Naive thymus-derived CD4-positive, alpha-beta T cell (primary cell): ENCODE data around the gene KRT74. TPM values are rescaled to one million over a fixed set of nuclear protein-coding genes. Genes with fewer than 3 reads are reported as not detected.

ENCODE experiments used
- ATAC-seq: fragments of 150-1000 bp; cut with Tn5 transposase; 2 replicates; pipeline ENCODE4 v1.10.0; 2021; ENCODE audit warnings: mild to moderate bottlenecking, moderate library complexity
- CTCF ChIA-PET: fragments of 350-600 bp; sonication (Branson Sonifier 250); formaldehyde crosslinking; loops from one replicate; lab custom pipeline; 2021; ENCODE audit warnings: antibody characterized with exemption; lab: Charles Lee
- POLR2A ChIA-PET: fragments of 350-600 bp; sonication (Branson Sonifier 250); formaldehyde crosslinking; loops from one replicate; lab custom pipeline; 2021; ENCODE audit warnings: antibody characterized with exemption, inconsistent platforms; lab: Charles Lee
- DNase-seq, 9 donors: peaks; one replicate each; pipeline versions ENCODE4 v3.0.0 to v3.0.0-alpha.2; 2020 to 2022; ENCODE audit warnings: mixed read lengths in 1 of 9
- H3K27ac ChIP-seq: one replicate; pipeline ENCODE4 v1.7.0; 2013; ENCODE audit warnings: mild to moderate bottlenecking, low read depth, low read length, moderate library complexity
- H3K27me3 ChIP-seq, 2 donors: one replicate each; pipeline ENCODE4 v1.7.0; 2013; ENCODE audit warnings: low read length in 2 of 2, mild to moderate bottlenecking in 2 of 2, moderate library complexity in 2 of 2; ENCODE audit not compliant: control insufficient read depth in 2 of 2, insufficient read depth in 2 of 2
- H3K36me3 ChIP-seq, 3 experiments: 1 replicate in 2 of 3; 2 replicates in 1 of 3; pipeline ENCODE4 v1.7.0; 2013; ENCODE audit warnings: low read length in 3 of 3, mild to moderate bottlenecking in 3 of 3, moderate library complexity in 1 of 3; ENCODE audit not compliant: insufficient read depth in 3 of 3, control insufficient read depth in 2 of 3
- H3K4me1 ChIP-seq, 2 donors: one replicate each; pipeline ENCODE4 v1.7.0; 2013; ENCODE audit warnings: low read length in 2 of 2, mild to moderate bottlenecking in 2 of 2, moderate library complexity in 1 of 2; ENCODE audit not compliant: control insufficient read depth in 2 of 2, insufficient read depth in 2 of 2
- H3K4me3 ChIP-seq: 2 replicates; pipeline ENCODE4 v1.7.0; 2013; ENCODE audit warnings: mild to moderate bottlenecking, low read length
- H3K9me3 ChIP-seq, 3 experiments: 1 replicate in 2 of 3; 2 replicates in 1 of 3; pipeline ENCODE4 v1.7.0; 2013; ENCODE audit warnings: low read length in 3 of 3; ENCODE audit not compliant: control insufficient read depth in 2 of 3
- H3K27ac Mint-ChIP-seq, 9 donors: one replicate each; pipeline ENCODE4 v1.8.0; 2020 to 2022; ENCODE audit warnings: mixed read lengths in 9 of 9, mild to moderate bottlenecking in 8 of 9, moderate library complexity in 5 of 9, inconsistent platforms in 2 of 9
- H3K27me3 Mint-ChIP-seq, 5 donors: one replicate each; pipeline ENCODE4 v1.8.0; 2021 to 2022; ENCODE audit warnings: mixed read lengths in 5 of 5, mild to moderate bottlenecking in 1 of 5
- H3K36me3 Mint-ChIP-seq, 5 donors: one replicate each; pipeline ENCODE4 v1.8.0; 2020 to 2022; ENCODE audit warnings: mixed read lengths in 5 of 5, mild to moderate bottlenecking in 3 of 5, inconsistent platforms in 1 of 5
- H3K4me1 Mint-ChIP-seq, 7 donors: one replicate each; pipeline ENCODE4 v1.8.0; 2020 to 2022; ENCODE audit warnings: mixed read lengths in 7 of 7, mild to moderate bottlenecking in 3 of 7, inconsistent platforms in 1 of 7
- H3K4me3 Mint-ChIP-seq, 10 donors: one replicate each; pipeline ENCODE4 v1.8.0; 2020 to 2022; ENCODE audit warnings: mild to moderate bottlenecking in 10 of 10, mixed read lengths in 10 of 10, moderate library complexity in 6 of 10, inconsistent platforms in 2 of 10
- H3K9me3 Mint-ChIP-seq, 11 donors: one replicate each; pipeline ENCODE4 v1.8.0; 2020 to 2022; ENCODE audit warnings: mixed read lengths in 11 of 11, mild to moderate bottlenecking in 4 of 11, inconsistent platforms in 1 of 11, moderate library complexity in 1 of 11
- intact Hi-C, 2 donors: fragments of 100-400 bp; cut with micrococcal nuclease; formaldehyde crosslinking; loops; one replicate each; pipeline ENCODE4 v1.15.1; 2023
- polyA plus RNA-seq, 2 donors: library from polyadenylated mRNA; unstranded; fragments of 300-500 nt; fragmentation: Illumina TruSeq; gene quantifications; one replicate each; pipeline ENCODE4 v1.2.3, GENCODE V29; 2021
- total RNA-seq, 6 experiments: library from RNA in 5 of 6; stranded (reverse) in 5 of 6; gene quantifications; 1 replicate in 5 of 6; 2 replicates in 1 of 6; pipeline ENCODE4 v1.2.3 and lab custom pipeline; 2021 to 2026

The KRT74 gene
- total RNA-seq = 1 to 10 TPM in 2 of 5 experiments, under 1 TPM in 2, not detected in 1; 0.12 to 1.2 (median 0.90) TPM
- not detected for polyA plus RNA-seq
- total RNA-seq (lab: John Stamatoyannopoulos, UW) = 0.67 reads per million

GRCh38 chr12:52573743-52574142, at the start of gene KRT74:
Gene KRT74 (minus strand): TSS chr12:52573843. CDS start chr12:52573777, 66 bp downstream.
- ChIA-PET POLR2A (no interaction called here), CTCF (interaction anchor here (0.6 to 20.3 kb wide), 5 partner anchors 8 to 407 kb away, joined by 3 to 731 read pairs (median 4); no protein-coding TSS in a partner anchor)
- Histone ChIP-seq H3K27ac (no peak within 1 kb of the TSS), H3K36me3 (no peaks in the 10 kb centered on the region), H3K4me1 (no peaks in the 10 kb centered on the region), H3K9me3 (no peaks in the 10 kb centered on the region), H3K4me3 (no peak within 1 kb of the TSS), H3K27me3 (no peaks in the 10 kb centered on the region)
- Mint-ChIP-seq H3K4me1 (peaks cover 0 to 12% (median 0%) of the 10 kb centered on the region in 7 donors), H3K36me3 (no peaks in the 10 kb centered on the region), H3K27ac (peak within 1 kb of the TSS in 1 of 9 donors; percentile 48), H3K27me3 (peaks cover 0 to 13% (median 4%) of the 10 kb centered on the region in 5 donors), H3K9me3 (no peaks in the 10 kb centered on the region), H3K4me3 (no peak within 1 kb of the TSS)
- no peak for ATAC-seq
- DNase-seq = no peak
- intact Hi-C loops = no loop called here

- ChIA-PET CTCF (interaction anchor here (1.0 kb wide), 1 partner anchor 37 kb away, joined by 3 read pairs; no protein-coding TSS in a partner anchor), POLR2A (interaction anchor here (0.6 to 1.7 kb wide), 3 partner anchors 60 to 260 kb away, joined by 3 to 4 read pairs (median 4); no protein-coding TSS in a partner anchor)
- no peaks in the 10 kb centered on the region for H3K9me3 ChIP-seq
- no peak overlapping the region for H3K27ac ChIP-seq
- H3K9me3 Mint-ChIP-seq = peaks cover 0 to 7% (median 0%) of the 10 kb centered on the region in 11 donors
- no peak for DNase-seq
- peak overlapping the region in 2 of 10 donors; percentile 13 to 14 for H3K4me3 Mint-ChIP-seq
- ATAC-seq = no peak
- no peaks in the 10 kb centered on the region for H3K36me3 ChIP-seq
- H3K27me3 ChIP-seq = no peaks in the 10 kb centered on the region
- peaks cover 0 to 27% (median 0%) of the 10 kb centered on the region in 5 donors for H3K27me3 Mint-ChIP-seq
- H3K27ac Mint-ChIP-seq = peak overlapping the region in 3 of 9 donors; percentile 2 to 96 (median 94)
- intact Hi-C loops = no loop called here
- H3K36me3 Mint-ChIP-seq = peaks cover 4 to 17% (median 9%) of the 10 kb centered on the region in 5 donors
- peaks cover 8 to 96% (median 76%) of the 10 kb centered on the region in 7 donors for H3K4me1 Mint-ChIP-seq
- H3K4me1 ChIP-seq = peaks cover 0 to 26% of the 10 kb centered on the region in 2 donors
- no peak overlapping the region for H3K4me3 ChIP-seq
Measured at GRCh38 chr12:52622349-52622748, 48.7 kb upstream of the KRT74 start.

- no peaks in the 10 kb centered on the region for H3K27me3 ChIP-seq
- peak overlapping the region in 4 of 10 donors; percentile 18 to 32 (median 23) for H3K4me3 Mint-ChIP-seq
- H3K4me3 ChIP-seq = no peak overlapping the region
- ChIA-PET POLR2A (interaction anchor here (0.5 to 13.8 kb wide), 8 partner anchors 9 to 750 kb away, joined by 3 to 227 read pairs (median 12); partner anchors contain the start of genes KRT1 and KRT2), CTCF (interaction anchor here (0.6 to 1.8 kb wide), 6 partner anchors 12 to 252 kb away, joined by 3 to 4 read pairs (median 3); no protein-coding TSS in a partner anchor)
- H3K27ac Mint-ChIP-seq = peak overlapping the region in 8 of 9 donors; percentile 78 to 98 (median 92)
- intact Hi-C loops = loop anchor here in 1 of 2 donors (10.0 kb wide), 1 partner anchor 1596 kb away; no protein-coding TSS in a partner anchor
- no peak for DNase-seq
- no peak overlapping the region for H3K27ac ChIP-seq
- H3K9me3 Mint-ChIP-seq = peaks cover 0 to 7% (median 0%) of the 10 kb centered on the region in 11 donors
- no peaks in the 10 kb centered on the region for H3K9me3 ChIP-seq
- no peak for ATAC-seq
- H3K4me1 ChIP-seq = peaks cover 6 to 48% of the 10 kb centered on the region in 2 donors
- peaks cover 0 to 13% (median 0%) of the 10 kb centered on the region in 5 donors for H3K27me3 Mint-ChIP-seq
- H3K36me3 Mint-ChIP-seq = peaks cover 5 to 19% (median 8%) of the 10 kb centered on the region in 5 donors
- peaks cover 20 to 96% (median 86%) of the 10 kb centered on the region in 7 donors for H3K4me1 Mint-ChIP-seq
- no peaks in the 10 kb centered on the region for H3K36me3 ChIP-seq
Measured at GRCh38 chr12:52618866-52619265, 45.2 kb upstream of the KRT74 start.

- Mint-ChIP-seq H3K36me3 (peaks cover 6 to 24% (median 9%) of the 10 kb centered on the region in 5 donors), H3K4me1 (peaks cover 26 to 97% (median 90%) of the 10 kb centered on the region in 7 donors), H3K27ac (peak within 1 kb of the TSS in 8 of 9 donors; percentile 94 to 99 (median 98)), H3K4me3 (peak within 1 kb of the TSS in 7 of 10 donors; percentile 46 to 85 (median 71)), H3K27me3 (peaks cover 0 to 10% (median 0%) of the 10 kb centered on the region in 5 donors), H3K9me3 (peaks cover 0 to 5% (median 0%) of the 10 kb centered on the region in 11 donors)
- Histone ChIP-seq H3K4me1 (peaks cover 6 to 55% of the 10 kb centered on the region in 2 donors), H3K4me3 (no peak within 1 kb of the TSS), H3K27ac (peak within 1 kb of the TSS; percentile 84), H3K36me3 (no peaks in the 10 kb centered on the region), H3K9me3 (no peaks in the 10 kb centered on the region), H3K27me3 (no peaks in the 10 kb centered on the region)
- intact Hi-C loops = loop anchor here in 1 of 2 donors (10.0 kb wide), 1 partner anchor 1597 kb away; no protein-coding TSS in a partner anchor
- ATAC-seq = no peak
- ChIA-PET POLR2A (interaction anchor here (0.6 to 13.8 kb wide), 7 partner anchors 8 to 463 kb away, joined by 3 to 227 read pairs (median 18); partner anchors contain the start of gene KRT2), CTCF (interaction anchor here (0.6 to 1.8 kb wide), 4 partner anchors 33 to 253 kb away, joined by 3 to 6 read pairs (median 4); no protein-coding TSS in a partner anchor)
- no peak for DNase-seq
Measured at GRCh38 chr12:52618216-52618615, 44.6 kb upstream of the KRT74 start, which contains the start of gene KRT73. Gene KRT73 (minus strand): TSS chr12:52618559. CDS start chr12:52618524, 35 bp downstream.

- Histone ChIP-seq H3K36me3 (no peaks in the 10 kb centered on the region), H3K4me3 (no peak overlapping the region), H3K27me3 (no peaks in the 10 kb centered on the region), H3K4me1 (peaks cover 6 to 63% of the 10 kb centered on the region in 2 donors), H3K9me3 (no peaks in the 10 kb centered on the region), H3K27ac (peak overlapping the region; percentile 84)
- ChIA-PET POLR2A (interaction anchor here (0.8 to 13.8 kb wide), 10 partner anchors 7 to 250 kb away, joined by 3 to 227 read pairs (median 8); partner anchors contain the start of gene KRT2), CTCF (interaction anchor here (0.6 to 1.6 kb wide), 4 partner anchors 13 to 253 kb away, joined by 3 to 6 read pairs (median 4); no protein-coding TSS in a partner anchor)
- DNase-seq (no peak), ATAC-seq (no peak)
- intact Hi-C loops = loop anchor here in 1 of 2 donors (10.0 kb wide), 1 partner anchor 1597 kb away; no protein-coding TSS in a partner anchor
- Mint-ChIP-seq H3K4me1 (peaks cover 35 to 97% (median 91%) of the 10 kb centered on the region in 7 donors), H3K27me3 (peaks cover 0 to 4% (median 0%) of the 10 kb centered on the region in 5 donors), H3K4me3 (peak overlapping the region in 8 of 10 donors; percentile 46 to 85 (median 69)), H3K36me3 (peaks cover 4 to 26% (median 11%) of the 10 kb centered on the region in 5 donors), H3K9me3 (peaks cover 0 to 3% (median 0%) of the 10 kb centered on the region in 11 donors), H3K27ac (peak overlapping the region in 8 of 9 donors; percentile 94 to 99 (median 98))
Measured at GRCh38 chr12:52617403-52617785, 43.8 kb upstream of the KRT74 start.
